HG02610 (cell line): ENCODE results near the gene IL1RAP.
"Not testable (repeated sequence)": the region's sequence is repeated elsewhere in the genome, so short reads cannot be mapped to it uniquely, and the experiment has no call there.

ENCODE experiments used
- ATAC-seq: cut with Tn5 transposase; IDR thresholded peaks from one replicate; pipeline ENCODE4 v1.9.1; 2021; ENCODE audit warnings: mild to moderate bottlenecking, moderate library complexity; ENCODE audit not compliant: unreplicated experiment

The IL1RAP gene

GRCh38 chr3:190513409-190514370 lies at the start of gene IL1RAP:
TSS of gene IL1RAP (plus strand) at chr3:190514085. CDS start at chr3:190564290, 50,205 bp downstream.
- ATAC-seq = peak; percentile 99

GRCh38 chr3:190467922-190468321 lies 46.0 kb upstream of the IL1RAP start:
- no peak for ATAC-seq

- ATAC-seq = not testable (repeated sequence)
Measured at GRCh38 chr3:190473261-190473660, 40.6 kb upstream of the IL1RAP start.

GRCh38 chr3:190481779-190482178 lies 32.1 kb upstream of the IL1RAP start:
- no peak for ATAC-seq

GRCh38 chr3:190485830-190486532 lies 27.9 kb upstream of the IL1RAP start:
- no peak for ATAC-seq

GRCh38 chr3:190486533-190486864 lies 27.4 kb upstream of the IL1RAP start:
- ATAC-seq = no peak

- no peak for ATAC-seq
Measured at GRCh38 chr3:190486908-190487607, 26.8 kb upstream of the IL1RAP start.

- ATAC-seq = no peak
Measured at GRCh38 chr3:190491533-190492054, 22.3 kb upstream of the IL1RAP start.

GRCh38 chr3:190492129-190492528 lies 21.8 kb upstream of the IL1RAP start:
- ATAC-seq = no peak

GRCh38 chr3:190492966-190493365 lies 20.9 kb upstream of the IL1RAP start:
- ATAC-seq = no peak

GRCh38 chr3:190494907-190495306 lies 19.0 kb upstream of the IL1RAP start:
- no peak for ATAC-seq

GRCh38 chr3:190495354-190495753 lies 18.5 kb upstream of the IL1RAP start:
- no peak for ATAC-seq

GRCh38 chr3:190495796-190496195 lies 18.1 kb upstream of the IL1RAP start:
- no peak for ATAC-seq

- ATAC-seq = no peak
Measured at GRCh38 chr3:190496859-190497258, 17.0 kb upstream of the IL1RAP start.

- no peak for ATAC-seq
Measured at GRCh38 chr3:190497811-190498210, 16.1 kb upstream of the IL1RAP start.

- no peak for ATAC-seq
Measured at GRCh38 chr3:190498293-190498692, 15.6 kb upstream of the IL1RAP start.

GRCh38 chr3:190499122-190499521 lies 14.8 kb upstream of the IL1RAP start:
- ATAC-seq = no peak

GRCh38 chr3:190502946-190503345 lies 10.9 kb upstream of the IL1RAP start:
- no peak for ATAC-seq

GRCh38 chr3:190504354-190505125 lies 9.3 kb upstream of the IL1RAP start:
- no peak for ATAC-seq

GRCh38 chr3:190505381-190506003 lies 8.4 kb upstream of the IL1RAP start:
- no peak for ATAC-seq
